HG02798 (cell line): ENCODE data around the gene UGT2B11.
"Not testable (repeated sequence)": the region's sequence is repeated elsewhere in the genome, so short reads cannot be mapped to it uniquely, and the experiment has no call there.

Source experiments
- ATAC-seq: cut with Tn5 transposase; IDR thresholded peaks from one replicate; pipeline ENCODE4 v1.9.1; 2021; ENCODE audit warnings: mild to moderate bottlenecking; ENCODE audit not compliant: unreplicated experiment, poor library complexity

The UGT2B11 gene

GRCh38 chr4:69170233-69171134 lies 44.1 kb downstream of the UGT2B11 start:
- peak; percentile 85 for ATAC-seq

DNA sequence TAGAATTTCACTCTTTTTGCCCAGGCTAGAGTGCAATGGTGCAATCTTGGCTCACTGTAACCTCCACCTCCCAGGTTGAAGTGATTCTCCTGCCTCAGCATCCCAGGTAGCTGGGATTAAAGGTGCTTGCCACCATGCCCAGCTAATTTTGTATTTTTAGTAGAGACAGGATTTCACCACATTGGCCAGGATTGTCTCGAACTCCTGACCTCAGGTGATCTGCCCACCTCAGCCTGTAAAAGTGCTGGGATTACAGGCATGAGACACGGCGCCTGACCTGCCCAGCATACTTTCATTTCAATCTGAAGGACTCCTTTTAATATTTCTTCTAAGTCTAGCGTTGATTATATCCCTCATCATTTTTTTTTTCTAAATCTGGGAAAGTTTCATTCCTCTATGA lies 45.4 kb downstream of the UGT2B11 start:
- not testable (repeated sequence) for ATAC-seq

DNA sequence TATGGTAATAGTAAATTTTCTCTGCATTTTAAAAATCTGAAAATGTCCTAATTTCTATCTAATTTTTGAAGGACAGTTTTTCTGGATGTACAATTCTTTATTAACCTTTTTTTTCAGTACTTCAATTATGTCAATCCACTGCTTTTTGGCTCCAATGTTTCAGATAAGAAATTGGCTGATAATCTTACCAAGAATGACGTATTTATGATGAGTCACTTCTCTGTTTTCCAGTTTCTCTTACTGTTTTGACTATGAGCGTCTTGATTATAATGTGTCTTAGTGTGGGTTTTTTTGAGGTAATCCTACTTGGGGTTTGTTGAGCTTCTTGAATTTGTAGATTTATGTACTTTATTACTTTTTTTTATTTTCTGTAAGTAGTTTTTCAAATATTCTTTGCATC lies 47.2 kb downstream of the UGT2B11 start:
- no peak for ATAC-seq

GRCh38 chr4:69166376-69166775 lies 48.2 kb downstream of the UGT2B11 start:
- ATAC-seq, result not testable (repeated sequence)

- ATAC-seq, result not testable (repeated sequence)
These were observed 48.8 kb downstream of the UGT2B11 start for GRCh38 chr4:69165707-69166106.

DNA sequence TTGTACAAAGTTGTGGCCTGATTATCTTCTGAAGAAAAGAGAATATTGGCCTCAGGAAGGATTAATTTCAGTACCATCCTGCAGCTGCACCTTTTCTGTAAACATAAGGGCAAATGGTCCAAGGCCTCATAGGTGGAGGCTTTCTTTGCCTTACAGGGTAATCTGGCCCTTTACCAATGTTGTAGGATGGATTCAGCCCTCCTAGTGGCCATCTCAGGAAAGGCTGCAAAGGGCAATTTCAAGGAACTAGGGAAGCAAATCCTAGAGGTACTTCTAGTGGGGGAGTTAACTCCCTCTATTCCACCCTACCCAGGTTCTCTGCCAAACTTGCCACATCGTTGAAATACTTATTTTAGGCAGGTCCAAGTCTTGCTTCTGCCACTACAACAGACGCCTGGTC lies 57.6 kb downstream of the UGT2B11 start:
- ATAC-seq, result no peak

- no peak for ATAC-seq
These were observed 60.5 kb downstream of the UGT2B11 start for GRCh38 chr4:69154021-69154420.
